GM18909 (cell line): Measurements from ENCODE around the gene PLPPR5.
"Not testable (repeated sequence)": the region's sequence is repeated elsewhere in the genome, so short reads cannot be mapped to it uniquely, and the experiment has no call there.

Experiments used
- ATAC-seq: cut with Tn5 transposase; IDR thresholded peaks from one replicate; pipeline ENCODE4 v1.9.1; 2021; ENCODE audit warnings: mild to moderate bottlenecking; ENCODE audit not compliant: unreplicated experiment, poor library complexity

Gene PLPPR5

GRCh38 chr1:98920441-98921110 lies 84.1 kb downstream of the PLPPR5 start:
- no peak for ATAC-seq

GRCh38 chr1:98919652-98920051 lies 85.0 kb downstream of the PLPPR5 start:
- ATAC-seq: no peak

GRCh38 chr1:98919211-98919610 lies 85.5 kb downstream of the PLPPR5 start:
- ATAC-seq: no peak

- ATAC-seq: no peak
Observed at GRCh38 chr1:98914547-98914946, 90.1 kb downstream of the PLPPR5 start.

GRCh38 chr1:98910827-98911226 lies 93.8 kb downstream of the PLPPR5 start:
- no peak for ATAC-seq

- no peak for ATAC-seq
Observed at GRCh38 chr1:98908980-98909379, 95.7 kb downstream of the PLPPR5 start.

- no peak for ATAC-seq
Observed at GRCh38 chr1:98906809-98907208, 97.9 kb downstream of the PLPPR5 start.

GRCh38 chr1:98906361-98906760 lies 98.3 kb downstream of the PLPPR5 start:
- ATAC-seq: no peak

- ATAC-seq: no peak
Observed at GRCh38 chr1:98904684-98905083, 100.0 kb downstream of the PLPPR5 start.

GRCh38 chr1:98903726-98904125 lies 100.9 kb downstream of the PLPPR5 start:
- no peak for ATAC-seq

- no peak for ATAC-seq
Observed at GRCh38 chr1:98903261-98903660, 101.4 kb downstream of the PLPPR5 start.

- no peak for ATAC-seq
Observed at GRCh38 chr1:98898940-98899339, 105.7 kb downstream of the PLPPR5 start.

GRCh38 chr1:98897479-98897878 lies 107.2 kb downstream of the PLPPR5 start:
- no peak for ATAC-seq

GRCh38 chr1:98896711-98897445 lies 107.8 kb downstream of the PLPPR5 start:
- ATAC-seq: no peak

- ATAC-seq: no peak
Observed at GRCh38 chr1:98893371-98893770, 111.3 kb downstream of the PLPPR5 start.

- no peak for ATAC-seq
Observed at GRCh38 chr1:98888869-98889268, 115.8 kb downstream of the PLPPR5 start.

- no peak for ATAC-seq
Observed at GRCh38 chr1:98887507-98887906, 117.2 kb downstream of the PLPPR5 start.

GRCh38 chr1:98884864-98885263 lies 119.8 kb downstream of the PLPPR5 start:
- ATAC-seq: no peak

GRCh38 chr1:98881901-98882300 lies 122.8 kb downstream of the PLPPR5 start:
- no peak for ATAC-seq

- ATAC-seq: not testable (repeated sequence)
Observed at GRCh38 chr1:98881234-98881633, 123.4 kb downstream of the PLPPR5 start.

- no peak for ATAC-seq
Observed at GRCh38 chr1:98874828-98875227, 129.8 kb downstream of the PLPPR5 start.
